Suprapubic skin (tissue), 4 donors: Measurements from ENCODE around the gene EED. TPM values are rescaled to one million over a fixed set of nuclear protein-coding genes. Genes with fewer than 3 reads are reported as not detected.
A peak's percentile ranks its signal among the peaks of the same experiment; 100 is the strongest.

Source experiments
- DNase-seq, 2 donors: peaks; one replicate each; pipeline ENCODE4 v3.0.0-alpha.2; 2019; ENCODE audit warnings: low spot score in 2 of 2
- H3K27ac ChIP-seq: fragments of 200-600 bp; sonication (generic); one replicate; pipeline ENCODE4 v1.5.1; 2019
- H3K27me3 ChIP-seq: fragments of 200-600 bp; sonication (generic); one replicate; pipeline ENCODE4 v1.5.1; 2019
- H3K36me3 ChIP-seq: fragments of 200-600 bp; sonication (generic); one replicate; pipeline ENCODE4 v1.5.1; 2019
- H3K4me1 ChIP-seq: fragments of 200-600 bp; sonication (generic); one replicate; pipeline ENCODE4 v1.5.1; 2019
- H3K4me3 ChIP-seq: fragments of 200-600 bp; sonication (generic); one replicate; pipeline ENCODE4 v1.5.1; 2019; ENCODE audit warnings: mild to moderate bottlenecking
- H3K9me3 ChIP-seq: fragments of 200-600 bp; sonication (generic); one replicate; pipeline ENCODE4 v1.5.1; 2019
- CTCF ChIP-seq, 2 donors: fragments of 200-600 bp in 1 of 2; fragments of 450-650 bp in 1 of 2; sonication (generic) in 1 of 2; IDR thresholded peaks; one replicate each; pipeline ENCODE4 v1.5.1; 2016 to 2019; ENCODE audit warnings: antibody characterized with exemption in 2 of 2, mild to moderate bottlenecking in 1 of 2, moderate library complexity in 1 of 2
- EP300 ChIP-seq: sonication (generic); formaldehyde crosslinking; IDR thresholded peaks from one replicate; pipeline ENCODE4 v1.6.1; 2017; ENCODE audit warnings: antibody characterized with exemption
- POLR2A ChIP-seq, 2 donors: fragments of 450-650 bp; IDR thresholded peaks; one replicate each; pipeline ENCODE4 v1.6.1; 2017; ENCODE audit warnings: antibody characterized with exemption in 2 of 2, mild to moderate bottlenecking in 2 of 2, moderate library complexity in 2 of 2
- POLR2AphosphoS5 ChIP-seq, 3 donors: sonication (generic); formaldehyde crosslinking; IDR thresholded peaks; one replicate each; pipeline ENCODE4 v1.6.1; 2017; ENCODE audit warnings: antibody characterized with exemption in 3 of 3
- WGBS: methylation state at CpG from one replicate; pipeline ENCODE4 v1.1.5; 2018; 5-methylcytosine and 5-hydroxymethylcytosine counted together
- total RNA-seq, 4 donors: library from RNA; depleted of rRNA; stranded (reverse); fragments of >200 nt; gene quantifications; one replicate each; pipeline ENCODE4 v1.1.0, GENCODE V29; 2016

Gene EED
- total RNA-seq, 4 donors from 2014 or later: 11.9 to 39.3 (median 15.1) TPM

- Histone ChIP-seq H3K4me1 (peaks cover 37% of the 10 kb centered on the region), H3K4me3 (peak overlapping the region; percentile 94), H3K27ac (peak overlapping the region; percentile 99), H3K27me3 (no peaks in the 10 kb centered on the region), H3K36me3 (no peaks in the 10 kb centered on the region), H3K9me3 (no peaks in the 10 kb centered on the region)
- peak; percentile 93 for DNase-seq
- 1% methylated on average over 18 of the region's 18 CpGs for WGBS
- TF ChIP-seq EP300: no peak
- TF ChIP-seq POLR2AphosphoS5 (IDR thresholded peaks at IDR 0.05): no peak
- TF ChIP-seq CTCF (IDR thresholded peaks at IDR 0.05): no peak
- TF ChIP-seq POLR2A (IDR thresholded peaks at IDR 0.05): no peak
These were observed 461 bp upstream of the EED start for GRCh38 chr11:86244063-86244521.

- H3K4me3 ChIP-seq: peak overlapping the region; percentile 94
- TF ChIP-seq EP300 (no peak), POLR2AphosphoS5 (IDR thresholded peaks at IDR 0.05) (no peak)
- peak overlapping the region; percentile 99 for H3K27ac ChIP-seq
- H3K27me3 ChIP-seq: no peaks in the 10 kb centered on the region
- no peaks in the 10 kb centered on the region for H3K36me3 ChIP-seq
- no peaks in the 10 kb centered on the region for H3K9me3 ChIP-seq
- peaks cover 50% of the 10 kb centered on the region for H3K4me1 ChIP-seq
- no peak for DNase-seq
- WGBS: under 1% methylated on average over 38 of the region's 38 CpGs
These were observed 1.1 kb downstream of the EED start for GRCh38 chr11:86245369-86246292.

GRCh38 chr11:86246293-86246675 is 1.7 kb downstream of the EED start:
- no peaks in the 10 kb centered on the region for H3K36me3 ChIP-seq
- H3K4me3 ChIP-seq: peak overlapping the region; percentile 94
- H3K27ac ChIP-seq: no peak overlapping the region
- H3K9me3 ChIP-seq: no peaks in the 10 kb centered on the region
- WGBS: 45% methylated on average over 5 of the region's 5 CpGs
- no peaks in the 10 kb centered on the region for H3K27me3 ChIP-seq
- peaks cover 56% of the 10 kb centered on the region for H3K4me1 ChIP-seq
- DNase-seq: no peak
- no peak for TF ChIP-seq POLR2A (IDR thresholded peaks at IDR 0.05)
- no peak for TF ChIP-seq EP300
- TF ChIP-seq POLR2AphosphoS5 (IDR thresholded peaks at IDR 0.05): no peak
- TF ChIP-seq CTCF (IDR thresholded peaks at IDR 0.05): no peak

- no peak for DNase-seq
- no peaks in the 10 kb centered on the region for H3K36me3 ChIP-seq
- TF ChIP-seq POLR2A (IDR thresholded peaks at IDR 0.05) (no peak), CTCF (IDR thresholded peaks at IDR 0.05) (no peak)
- H3K27me3 ChIP-seq: no peaks in the 10 kb centered on the region
- H3K27ac ChIP-seq: no peak overlapping the region
- 96% methylated on average over 1 of the region's 1 CpG for WGBS
- H3K4me3 ChIP-seq: no peak overlapping the region
- no peaks in the 10 kb centered on the region for H3K9me3 ChIP-seq
- H3K4me1 ChIP-seq: peaks cover 58% of the 10 kb centered on the region
These were observed 3.1 kb downstream of the EED start for GRCh38 chr11:86247608-86248007.

GRCh38 chr11:86248609-86249008 is 4.1 kb downstream of the EED start:
- no peak overlapping the region for H3K4me3 ChIP-seq
- H3K27me3 ChIP-seq: no peaks in the 10 kb centered on the region
- no peaks in the 10 kb centered on the region for H3K36me3 ChIP-seq
- no peak overlapping the region for H3K27ac ChIP-seq
- WGBS: 77% methylated on average over 4 of the region's 4 CpGs
- DNase-seq: no peak
- no peaks in the 10 kb centered on the region for H3K9me3 ChIP-seq
- peaks cover 58% of the 10 kb centered on the region for H3K4me1 ChIP-seq
- TF ChIP-seq POLR2A (IDR thresholded peaks at IDR 0.05) (no peak), POLR2AphosphoS5 (IDR thresholded peaks at IDR 0.05) (no peak), EP300 (no peak), CTCF (IDR thresholded peaks at IDR 0.05) (no peak)
